ENCODE measurements around the gene IL17RB. TPM values are rescaled to one million over a fixed set of nuclear protein-coding genes. Genes with fewer than 3 reads are reported as not detected.

IL17RB gene
- total RNA-seq, 2 experiments from 2014 or later = 0.57 TPM; not detected in 1

DNA sequence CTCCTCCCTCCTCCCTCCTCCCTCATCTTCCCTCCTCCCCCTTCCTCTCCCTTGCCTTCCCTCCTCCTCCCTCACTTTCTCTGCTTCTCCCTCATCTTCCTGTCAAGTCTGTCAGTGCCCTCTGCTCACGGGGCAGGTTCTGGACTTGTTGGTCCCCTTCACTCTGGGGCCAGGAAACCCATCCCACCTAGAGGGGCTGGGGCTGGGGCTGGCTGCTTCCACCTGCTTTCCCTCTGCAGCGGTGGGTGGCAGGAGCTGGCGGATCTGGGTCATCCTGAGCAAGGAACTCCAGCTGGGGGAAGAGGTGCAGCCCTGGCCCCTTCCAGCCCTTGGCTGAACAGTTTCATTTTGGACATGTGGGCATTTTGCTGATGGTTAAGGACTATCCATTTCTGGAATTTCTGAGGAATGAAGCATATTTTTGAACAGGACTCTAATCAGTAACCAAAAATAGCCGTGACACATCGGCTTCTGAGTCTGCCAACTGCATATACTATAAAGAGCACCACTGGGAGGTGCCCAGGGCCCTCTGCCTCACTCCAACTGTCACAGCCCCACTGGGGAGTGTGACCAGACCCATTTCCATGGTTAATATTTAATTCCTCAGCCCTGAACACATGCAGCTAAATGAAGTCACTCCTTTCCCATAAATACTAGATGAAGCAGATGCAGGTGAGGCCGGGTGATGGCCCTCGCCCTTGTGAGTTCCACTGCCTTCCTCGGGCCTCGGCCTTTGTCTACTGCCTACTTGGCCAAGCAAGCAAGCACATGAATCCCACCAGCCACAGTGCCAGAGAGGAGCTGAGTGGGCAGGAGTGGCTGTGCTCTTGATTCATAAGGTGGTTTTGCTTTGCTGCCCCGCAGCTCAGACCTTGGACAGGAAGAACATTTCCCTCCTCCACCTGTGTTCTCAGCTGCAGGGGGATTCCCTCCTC, 39.9 kb upstream of the IL17RB start:
- TF ChIP-seq CTCF (conservative IDR thresholded peaks at IDR 0.05; ENCODE audit: low read length) = no peak
- TF ChIP-seq EZH2phosphoT487 (IDR thresholded peaks at IDR 0.05; ENCODE audit: borderline replicate concordance, low read depth, low read length) = no peak
- Histone ChIP-seq H3K4me2 (ENCODE audit: low read length) (no peak overlapping the region), H3K9me3 (ENCODE audit: low read length) (no peaks in the 10 kb centered on the region), H3K4me3 (ENCODE audit: low read depth, low read length, poor library complexity, severe bottlenecking) (no peak overlapping the region), H3K4me1 (ENCODE audit: insufficient read depth, low read length, poor library complexity, severe bottlenecking) (no peaks in the 10 kb centered on the region), H2AFZ (ENCODE audit: low read length) (no peak overlapping the region), H3K36me3 (ENCODE audit: insufficient read depth, low read length) (no peaks in the 10 kb centered on the region), H3K79me2 (ENCODE audit: insufficient read depth, low read depth, low read length) (no peaks in the 10 kb centered on the region), H3K9me2 (ENCODE audit: insufficient read depth, low read length) (no peaks in the 10 kb centered on the region), H3K27ac (ENCODE audit: low read depth, low read length, poor library complexity, severe bottlenecking) (no peak overlapping the region), H4K20me1 (ENCODE audit: insufficient read depth, low read length) (no peaks in the 10 kb centered on the region)
- BruUV-seq (replicated peaks) = no TSS peak
- POLR2A ChIA-PET = no interaction called here
- intact Hi-C loops (cut with micrococcal nuclease; ENCODE audit: unreplicated experiment) = no loop called here
- CTCF ChIA-PET (ENCODE audit: unreplicated experiment) = no interaction called here
- DNase-seq (ENCODE audit: low spot score) = no peak

DNA sequence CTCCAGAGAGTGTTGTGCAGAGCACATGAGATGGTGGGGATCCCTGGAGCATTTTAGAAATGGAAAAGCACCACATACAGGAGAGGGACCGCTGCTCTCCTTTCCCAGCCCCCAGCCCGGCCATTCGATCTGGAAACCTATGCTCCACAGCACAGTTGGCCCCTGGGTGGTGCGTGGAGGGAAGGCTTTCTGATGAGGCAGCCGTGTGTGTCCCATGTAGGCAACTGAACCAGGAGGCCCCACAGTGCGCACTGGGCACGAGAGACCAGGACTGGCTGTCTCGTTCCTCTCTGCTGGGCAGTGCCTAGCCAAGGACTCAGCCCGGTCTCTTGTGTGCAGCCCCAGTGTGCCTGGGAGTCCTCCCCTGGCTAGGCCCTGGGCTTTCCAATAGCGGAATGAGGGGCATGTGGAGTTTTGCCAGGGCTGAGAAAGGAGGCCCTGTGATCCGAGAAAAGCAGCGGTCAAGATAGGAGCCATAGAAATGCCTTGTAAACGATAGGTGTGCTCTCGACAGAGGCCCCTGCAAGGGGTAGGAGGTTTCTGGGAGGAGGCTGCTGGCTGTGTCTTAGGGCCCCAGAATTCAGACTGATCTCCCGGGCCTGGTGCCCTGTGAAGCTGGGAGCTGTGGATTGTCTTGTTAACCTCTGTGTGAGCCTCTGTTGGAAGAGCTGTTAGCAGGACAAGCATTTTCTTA, 39.1 kb upstream of the IL17RB start:
- Histone ChIP-seq H3K79me2 (ENCODE audit: insufficient read depth, low read depth, low read length) (no peaks in the 10 kb centered on the region), H3K36me3 (ENCODE audit: insufficient read depth, low read length) (no peaks in the 10 kb centered on the region), H3K9me2 (ENCODE audit: insufficient read depth, low read length) (no peaks in the 10 kb centered on the region), H4K20me1 (ENCODE audit: insufficient read depth, low read length) (no peaks in the 10 kb centered on the region), H3K4me1 (ENCODE audit: insufficient read depth, low read length, poor library complexity, severe bottlenecking) (no peaks in the 10 kb centered on the region), H3K27ac (ENCODE audit: low read depth, low read length, poor library complexity, severe bottlenecking) (no peak overlapping the region), H3K4me2 (ENCODE audit: low read length) (no peak overlapping the region), H3K9me3 (ENCODE audit: low read length) (no peaks in the 10 kb centered on the region), H2AFZ (ENCODE audit: low read length) (no peak overlapping the region), H3K4me3 (ENCODE audit: low read depth, low read length, poor library complexity, severe bottlenecking) (no peak overlapping the region)
- intact Hi-C loops (cut with micrococcal nuclease; ENCODE audit: unreplicated experiment) = no loop called here
- no TSS peak for BruUV-seq (replicated peaks)
- no peak for DNase-seq (ENCODE audit: low spot score)
- CTCF ChIA-PET (ENCODE audit: unreplicated experiment) = no interaction called here
- POLR2A ChIA-PET = no interaction called here
- TF ChIP-seq CTCF (conservative IDR thresholded peaks at IDR 0.05; ENCODE audit: low read length) (no peak), EZH2phosphoT487 (IDR thresholded peaks at IDR 0.05; ENCODE audit: borderline replicate concordance, low read depth, low read length) (no peak)

DNA sequence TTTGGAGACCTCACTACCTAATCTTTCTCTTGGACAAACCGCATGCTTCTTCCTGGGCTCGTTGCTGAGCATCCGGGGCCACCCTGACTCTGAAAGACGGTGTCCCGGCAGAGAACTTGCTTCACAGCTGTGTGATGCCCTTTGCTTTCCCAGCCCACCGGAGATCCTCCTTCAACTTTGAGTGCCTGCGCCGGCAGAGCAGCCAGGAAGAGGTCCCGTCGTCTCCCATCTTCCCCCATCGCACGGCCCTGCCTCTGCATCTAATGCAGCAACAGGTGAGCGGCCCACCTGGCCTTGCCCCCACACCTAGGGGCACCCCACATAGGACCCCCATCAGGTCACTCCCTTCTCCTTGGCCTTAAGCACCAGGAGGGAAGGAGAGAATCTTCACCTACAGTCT, 37.9 kb upstream of the IL17RB start:
- H3K9me2 ChIP-seq (ENCODE audit: insufficient read depth, low read length) = no peaks in the 10 kb centered on the region
- no peaks in the 10 kb centered on the region for H3K79me2 ChIP-seq (ENCODE audit: insufficient read depth, low read depth, low read length)
- no peaks in the 10 kb centered on the region for H3K36me3 ChIP-seq (ENCODE audit: insufficient read depth, low read length)
- intact Hi-C loops (cut with micrococcal nuclease; ENCODE audit: unreplicated experiment) = no loop called here
- no peak overlapping the region for H3K27ac ChIP-seq (ENCODE audit: low read depth, low read length, poor library complexity, severe bottlenecking)
- POLR2A ChIA-PET = no interaction called here
- no peaks in the 10 kb centered on the region for H3K4me1 ChIP-seq (ENCODE audit: insufficient read depth, low read length, poor library complexity, severe bottlenecking)
- no peaks in the 10 kb centered on the region for H4K20me1 ChIP-seq (ENCODE audit: insufficient read depth, low read length)
- CTCF ChIA-PET (ENCODE audit: unreplicated experiment) = no interaction called here
- H3K4me3 ChIP-seq (ENCODE audit: low read depth, low read length, poor library complexity, severe bottlenecking) = no peak overlapping the region
- no peak overlapping the region for H3K4me2 ChIP-seq (ENCODE audit: low read length)
- no peaks in the 10 kb centered on the region for H3K9me3 ChIP-seq (ENCODE audit: low read length)
- no peak for DNase-seq (ENCODE audit: low spot score)
- TF ChIP-seq EZH2phosphoT487 (IDR thresholded peaks at IDR 0.05; ENCODE audit: borderline replicate concordance, low read depth, low read length) = no peak
- no peak for TF ChIP-seq CTCF (conservative IDR thresholded peaks at IDR 0.05; ENCODE audit: low read length)
- H2AFZ ChIP-seq (ENCODE audit: low read length) = no peak overlapping the region
- BruUV-seq (replicated peaks) = no TSS peak

All from OCI-LY7 (cell line).